ENCODE results near the gene KCNN4.

Gene KCNN4

GRCh38 chr19:43782311-43782660 is 1.5 kb upstream of the KCNN4 start:
- TF ChIP-seq CTCF (conservative IDR thresholded peaks at IDR 0.05; ENCODE audit: low read length), result no peak
- no peak for TF ChIP-seq EZH2phosphoT487 (IDR thresholded peaks at IDR 0.05; ENCODE audit: borderline replicate concordance)
- Histone ChIP-seq H3K27me3 (ENCODE audit: insufficient read depth, low read length, poor library complexity, severe bottlenecking) (no peaks in the 10 kb centered on the region), H3K9ac (ENCODE audit: low read depth, low read length, poor library complexity, severe bottlenecking) (peak overlapping the region; percentile 8), H3F3A (ENCODE audit: low read depth) (no peaks in the 10 kb centered on the region), H2AFZ (ENCODE audit: low read length) (no peak overlapping the region), H4K20me1 (ENCODE audit: insufficient read depth, low read length, poor library complexity, severe bottlenecking) (no peaks in the 10 kb centered on the region), H3K36me3 (ENCODE audit: insufficient read depth, low read length) (no peaks in the 10 kb centered on the region), H3K4me3 (ENCODE audit: low read length, poor library complexity, severe bottlenecking) (no peak overlapping the region), H3K4me1 (ENCODE audit: insufficient read depth, low read length, poor library complexity, severe bottlenecking) (peaks cover 56% of the 10 kb centered on the region), H3K79me2 (ENCODE audit: insufficient read depth, low read length) (peaks cover 22% of the 10 kb centered on the region; the same call in 1 of the 2 replicates), H3K4me2 (ENCODE audit: low read depth, low read length, poor library complexity, severe bottlenecking) (no peak overlapping the region), H3K9me3 (ENCODE audit: insufficient read depth, low read depth, low read length) (no peaks in the 10 kb centered on the region), H3K9me2 (replicated peaks; ENCODE audit: low read depth, low read length) (no peaks in the 10 kb centered on the region)

GRCh38 chr19:43781630-43782310 is 997 bp upstream of the KCNN4 start:
- no peaks in the 10 kb centered on the region for H3F3A ChIP-seq (ENCODE audit: low read depth)
- no peaks in the 10 kb centered on the region for H3K36me3 ChIP-seq (ENCODE audit: insufficient read depth, low read length)
- no peaks in the 10 kb centered on the region for H3K27me3 ChIP-seq (ENCODE audit: insufficient read depth, low read length, poor library complexity, severe bottlenecking)
- H3K9me2 ChIP-seq (replicated peaks; ENCODE audit: low read depth, low read length), result no peaks in the 10 kb centered on the region
- peaks cover 25% of the 10 kb centered on the region; the same call in 1 of the 2 replicates for H3K79me2 ChIP-seq (ENCODE audit: insufficient read depth, low read length)
- no peak overlapping the region for H3K4me3 ChIP-seq (ENCODE audit: low read length, poor library complexity, severe bottlenecking)
- H3K4me1 ChIP-seq (ENCODE audit: insufficient read depth, low read length, poor library complexity, severe bottlenecking), result peaks cover 61% of the 10 kb centered on the region
- no peak overlapping the region for H3K9ac ChIP-seq (ENCODE audit: low read depth, low read length, poor library complexity, severe bottlenecking)
- no peak overlapping the region for H2AFZ ChIP-seq (ENCODE audit: low read length)
- H3K4me2 ChIP-seq (ENCODE audit: low read depth, low read length, poor library complexity, severe bottlenecking), result peak overlapping the region; percentile 71
- no peak for TF ChIP-seq CTCF (conservative IDR thresholded peaks at IDR 0.05; ENCODE audit: low read length)
- no peak for TF ChIP-seq EZH2phosphoT487 (IDR thresholded peaks at IDR 0.05; ENCODE audit: borderline replicate concordance)
- H4K20me1 ChIP-seq (ENCODE audit: insufficient read depth, low read length, poor library complexity, severe bottlenecking), result no peaks in the 10 kb centered on the region
- H3K9me3 ChIP-seq (ENCODE audit: insufficient read depth, low read depth, low read length), result no peaks in the 10 kb centered on the region

- H3K9ac ChIP-seq (ENCODE audit: low read depth, low read length, poor library complexity, severe bottlenecking), result peak overlapping the region; percentile 80
Observed at GRCh38 chr19:43779820-43780219, 953 bp downstream of the KCNN4 start.

More at GRCh38 chr19:43779820-43780219, 953 bp downstream of the KCNN4 start:
- TF ChIP-seq CTCF (conservative IDR thresholded peaks at IDR 0.05; ENCODE audit: low read length), result peak; percentile 47; the same call in 1 of the 2 replicates
- no peak for TF ChIP-seq EZH2phosphoT487 (IDR thresholded peaks at IDR 0.05; ENCODE audit: borderline replicate concordance)
- no peaks in the 10 kb centered on the region for H3K9me3 ChIP-seq (ENCODE audit: insufficient read depth, low read depth, low read length)
- H3K27me3 ChIP-seq (ENCODE audit: insufficient read depth, low read length, poor library complexity, severe bottlenecking), result no peaks in the 10 kb centered on the region
- no peaks in the 10 kb centered on the region for H3K9me2 ChIP-seq (replicated peaks; ENCODE audit: low read depth, low read length)
- H2AFZ ChIP-seq (ENCODE audit: low read length), result no peak overlapping the region
- H3K4me1 ChIP-seq (ENCODE audit: insufficient read depth, low read length, poor library complexity, severe bottlenecking), result peaks cover 70% of the 10 kb centered on the region
- H3F3A ChIP-seq (ENCODE audit: low read depth), result no peaks in the 10 kb centered on the region
- H3K4me2 ChIP-seq (ENCODE audit: low read depth, low read length, poor library complexity, severe bottlenecking), result peak overlapping the region; percentile 71
- H3K79me2 ChIP-seq (ENCODE audit: insufficient read depth, low read length), result peaks cover 44% of the 10 kb centered on the region; the same call in 1 of the 2 replicates
- H3K4me3 ChIP-seq (ENCODE audit: low read length, poor library complexity, severe bottlenecking), result peak overlapping the region; percentile 74
- no peaks in the 10 kb centered on the region for H3K36me3 ChIP-seq (ENCODE audit: insufficient read depth, low read length)
- no peaks in the 10 kb centered on the region for H4K20me1 ChIP-seq (ENCODE audit: insufficient read depth, low read length, poor library complexity, severe bottlenecking)

Measured in Loucy (cell line).